ENCODE data around the gene TMEM109. TPM values are rescaled to one million over a fixed set of nuclear protein-coding genes. Genes with fewer than 3 reads are reported as not detected.
A peak's percentile ranks its signal among the peaks of the same experiment; 100 is the strongest.

Gene TMEM109
- total RNA-seq, 1 experiment from 2014 or later = 92.9 TPM

DNA sequence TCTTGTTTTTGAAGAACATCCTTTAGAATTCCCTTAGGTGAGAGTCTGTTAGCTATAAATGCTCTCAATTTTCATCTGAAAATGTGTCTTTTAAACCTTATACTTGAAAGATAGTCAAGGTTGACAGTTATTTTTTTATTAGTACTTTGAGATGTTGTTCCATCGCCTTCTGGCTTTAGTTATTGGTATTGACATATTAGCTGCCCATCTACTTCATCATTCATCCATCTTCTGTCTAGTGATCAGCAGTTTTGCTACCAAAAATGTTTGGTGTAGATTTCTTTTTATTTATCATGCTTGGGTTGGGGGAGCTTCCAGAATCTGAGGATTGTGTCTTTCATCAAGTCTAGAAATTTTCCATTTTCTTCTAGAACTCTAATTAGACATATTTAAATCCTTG lies 54.3 kb downstream of the TMEM109 start:
- DNase-seq (ENCODE audit: low spot score) = no peak

DNA sequence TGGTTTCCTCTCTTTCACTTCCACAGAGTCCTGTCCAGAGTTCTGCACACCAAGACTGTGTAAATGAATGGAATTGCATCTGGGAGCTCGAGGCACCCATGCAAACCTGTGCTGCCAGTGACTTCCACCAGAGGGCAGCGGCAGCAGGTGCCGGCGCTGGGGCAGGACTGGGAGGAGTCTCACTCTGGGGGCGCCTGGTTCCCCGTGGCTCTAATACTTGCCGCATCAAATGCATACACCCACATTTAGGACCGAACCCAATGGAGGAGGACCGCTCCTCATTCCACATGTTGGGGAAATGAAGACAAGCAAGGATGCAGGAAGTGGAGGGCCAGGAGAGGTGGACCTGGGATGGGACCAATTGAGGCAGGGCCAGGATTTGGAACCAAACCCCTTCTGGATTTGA lies 56.4 kb downstream of the TMEM109 start:
- DNase-seq (ENCODE audit: low spot score) = peak; percentile 26

- no peak for DNase-seq (ENCODE audit: low spot score)
Observed at GRCh38 chr11:60970890-60971289, 56.9 kb downstream of the TMEM109 start.

DNA sequence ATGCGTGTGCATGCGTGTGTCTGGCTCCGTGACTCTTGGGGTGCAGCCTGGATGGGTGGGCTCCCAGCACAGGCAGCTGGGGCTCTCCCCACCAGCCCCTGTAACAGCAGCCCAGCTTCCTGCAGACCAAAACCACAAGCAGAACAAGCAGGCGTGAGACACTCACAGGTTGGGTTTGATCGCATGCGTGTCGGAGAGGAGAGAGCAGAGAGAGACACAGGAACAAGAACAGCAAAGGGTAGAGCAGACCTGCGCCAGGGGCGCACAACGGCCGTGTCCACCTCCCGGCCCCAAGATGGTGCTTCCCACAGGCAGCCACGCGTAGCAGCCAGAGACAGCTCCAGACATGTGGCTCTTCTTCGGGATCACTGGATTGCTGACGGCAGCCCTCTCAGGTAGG lies 57.6 kb downstream of the TMEM109 start, which contains the start of gene CD6:
TSS of gene CD6 (plus strand) at position 161 of the 400 bp plus-strand sequence. CDS start at position 347, 186 bp downstream.
- DNase-seq (ENCODE audit: low spot score) = no peak

GRCh38 chr11:60972182-60973030 lies 58.4 kb downstream of the TMEM109 start:
- DNase-seq (ENCODE audit: low spot score) = no peak

Other genes with a start within 250 kb of the TMEM109 start
- not detected in 2 replicates for gene MS4A8, start 214.5 kb upstream of the TMEM109 start, total RNA-seq (2014; rRNA removed; shearing (Covaris generic))
- not detected in 2 replicates for gene MS4A18, start 189.4 kb upstream of the TMEM109 start, total RNA-seq (2014; rRNA removed; shearing (Covaris generic))
- gene MS4A15, start 157.3 kb upstream of the TMEM109 start, total RNA-seq (2014; rRNA removed; shearing (Covaris generic)) = not detected in 2 replicates
- gene MS4A10, start 128.8 kb upstream of the TMEM109 start, total RNA-seq (2014; rRNA removed; shearing (Covaris generic)) = not detected in 2 replicates
- 14.2 and 15.7 TPM in 2 replicates for gene CCDC86, start 72.0 kb upstream of the TMEM109 start, total RNA-seq (2014; rRNA removed; shearing (Covaris generic))
- gene PTGDR2, start 58.2 kb upstream of the TMEM109 start, total RNA-seq (2014; rRNA removed; shearing (Covaris generic)) = 0.10 TPM in 1 of 2 replicates, not detected in the other
- gene ZP1, start 46.6 kb upstream of the TMEM109 start, total RNA-seq (2014; rRNA removed; shearing (Covaris generic)) = 0.05 and 1.1 TPM in 2 replicates
- gene PRPF19, start 7.6 kb upstream of the TMEM109 start, total RNA-seq (2014; rRNA removed; shearing (Covaris generic)) = 56.3 and 63.7 TPM in 2 replicates
- 132 and 170 TPM in 2 replicates for gene TMEM132A, start 10.3 kb downstream of the TMEM109 start, total RNA-seq (2014; rRNA removed; shearing (Covaris generic))
- gene SLC15A3, start 38.0 kb downstream of the TMEM109 start, total RNA-seq (2014; rRNA removed; shearing (Covaris generic)) = 6.5 and 9.9 TPM in 2 replicates
- gene CD6, start 57.5 kb downstream of the TMEM109 start, total RNA-seq (2014; rRNA removed; shearing (Covaris generic)) = not detected in 2 replicates
- not detected in 2 replicates for gene CD5, start 188.3 kb downstream of the TMEM109 start, total RNA-seq (2014; rRNA removed; shearing (Covaris generic))
- gene VPS37C, start 247.3 kb downstream of the TMEM109 start, total RNA-seq (2014; rRNA removed; shearing (Covaris generic)) = 9.1 and 9.7 TPM in 2 replicates

All from A172 (cell line).